ENCODE results near the gene CRYBG3.

GRCh38 chr3:97960551-97960950, 138.7 kb downstream of the CRYBG3 start:
- no peak for TF ChIP-seq POLR2A (IDR thresholded peaks at IDR 0.05)
- TF ChIP-seq POLR2AphosphoS5 (IDR thresholded peaks at IDR 0.05), result no peak
- TF ChIP-seq, protein P1, sequence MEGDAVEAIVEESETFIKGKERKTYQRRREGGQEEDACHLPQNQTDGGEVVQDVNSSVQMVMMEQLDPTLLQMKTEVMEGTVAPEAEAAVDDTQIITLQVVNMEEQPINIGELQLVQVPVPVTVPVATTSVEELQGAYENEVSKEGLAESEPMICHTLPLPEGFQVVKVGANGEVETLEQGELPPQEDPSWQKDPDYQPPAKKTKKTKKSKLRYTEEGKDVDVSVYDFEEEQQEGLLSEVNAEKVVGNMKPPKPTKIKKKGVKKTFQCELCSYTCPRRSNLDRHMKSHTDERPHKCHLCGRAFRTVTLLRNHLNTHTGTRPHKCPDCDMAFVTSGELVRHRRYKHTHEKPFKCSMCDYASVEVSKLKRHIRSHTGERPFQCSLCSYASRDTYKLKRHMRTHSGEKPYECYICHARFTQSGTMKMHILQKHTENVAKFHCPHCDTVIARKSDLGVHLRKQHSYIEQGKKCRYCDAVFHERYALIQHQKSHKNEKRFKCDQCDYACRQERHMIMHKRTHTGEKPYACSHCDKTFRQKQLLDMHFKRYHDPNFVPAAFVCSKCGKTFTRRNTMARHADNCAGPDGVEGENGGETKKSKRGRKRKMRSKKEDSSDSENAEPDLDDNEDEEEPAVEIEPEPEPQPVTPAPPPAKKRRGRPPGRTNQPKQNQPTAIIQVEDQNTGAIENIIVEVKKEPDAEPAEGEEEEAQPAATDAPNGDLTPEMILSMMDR (IDR thresholded peaks at IDR 0.05), result no peak
- TF ChIP-seq EP300 (IDR thresholded peaks at IDR 0.05), result no peak

All from upper lobe of left lung (tissue), 4 donors.